H54 (cell line): ENCODE measurements around the gene GPRC5D.

ENCODE experiments used
- DNase-seq: peaks from one replicate; pipeline ENCODE4 v3.0.0; 2011; ENCODE audit warnings: low spot score, mixed read lengths; ENCODE audit not compliant: insufficient read length
- FAIRE-seq: peaks from 3 replicates; lab custom pipeline; 2011; peaks lifted over from hg19 to GRCh38; lab: Jason Lieb, UNC
- POLR2A ChIP-seq: IDR thresholded peaks from 2 replicates; pipeline ENCODE4 v1.6.1; 2011; ENCODE audit warnings: low read depth, mild to moderate bottlenecking, low read length

GPRC5D gene

DNA sequence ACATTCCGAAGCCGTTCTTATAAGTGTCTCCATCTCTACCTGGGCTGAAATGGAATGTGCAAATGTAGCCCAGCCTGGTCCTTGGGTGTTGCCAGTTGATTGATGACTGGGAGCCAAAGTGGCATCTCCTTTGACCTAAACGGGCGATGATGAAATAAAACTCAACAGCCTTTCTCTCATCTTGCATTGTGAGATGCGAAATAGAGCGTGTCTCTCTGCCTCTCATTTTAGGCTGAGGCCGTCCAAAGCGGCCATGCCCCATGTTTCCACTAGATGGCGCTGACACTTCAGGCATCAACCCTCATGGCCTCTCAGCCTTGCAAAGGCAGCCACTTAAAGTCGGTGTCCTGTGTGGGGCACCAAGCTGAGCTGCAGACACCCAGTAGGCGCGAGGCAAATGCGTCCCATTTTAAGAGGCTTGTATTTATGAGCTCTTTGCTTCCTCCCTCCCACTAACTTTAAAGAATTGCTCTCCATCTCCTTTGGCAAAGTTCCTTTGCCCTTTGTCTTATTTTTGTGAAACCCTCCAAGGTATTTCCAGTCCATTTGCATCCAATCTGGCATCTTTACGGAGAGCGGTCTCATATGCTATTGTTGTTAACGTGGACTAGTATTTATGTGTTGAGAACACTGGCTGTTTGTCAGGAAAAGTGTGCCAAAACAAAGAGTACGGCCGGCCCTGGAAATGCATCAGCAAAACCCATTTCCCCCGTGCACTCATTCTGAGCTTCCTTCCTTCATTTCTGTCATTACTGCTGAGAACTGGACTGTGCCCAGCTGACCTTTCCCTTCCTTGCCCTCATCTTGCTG lies 35.6 kb downstream of the GPRC5D start:
- DNase-seq: peak; percentile 49
- peak; percentile 57 for FAIRE-seq
- no peak for TF ChIP-seq POLR2A

DNA sequence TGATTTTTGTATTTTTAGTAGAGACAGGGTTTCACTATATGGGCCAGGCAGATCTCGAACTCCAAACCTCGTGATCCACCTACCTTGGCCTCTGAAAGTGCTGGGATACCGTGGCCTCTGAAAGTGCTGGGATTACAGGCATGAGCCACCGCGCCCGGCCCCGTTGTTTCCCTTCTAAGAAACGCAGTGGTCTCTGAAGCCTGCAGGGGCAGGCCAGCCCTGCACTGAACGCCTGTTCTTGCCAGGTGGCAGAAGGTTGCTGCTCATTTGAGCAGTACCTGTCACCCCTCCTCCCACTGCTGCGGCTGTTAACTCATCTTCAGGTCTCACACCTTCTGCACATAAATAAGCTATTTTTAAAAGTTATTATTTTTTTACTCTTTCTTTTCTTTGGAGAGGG lies 36.3 kb downstream of the GPRC5D start:
- TF ChIP-seq POLR2A: no peak
- no peak for DNase-seq
- no peak for FAIRE-seq

DNA sequence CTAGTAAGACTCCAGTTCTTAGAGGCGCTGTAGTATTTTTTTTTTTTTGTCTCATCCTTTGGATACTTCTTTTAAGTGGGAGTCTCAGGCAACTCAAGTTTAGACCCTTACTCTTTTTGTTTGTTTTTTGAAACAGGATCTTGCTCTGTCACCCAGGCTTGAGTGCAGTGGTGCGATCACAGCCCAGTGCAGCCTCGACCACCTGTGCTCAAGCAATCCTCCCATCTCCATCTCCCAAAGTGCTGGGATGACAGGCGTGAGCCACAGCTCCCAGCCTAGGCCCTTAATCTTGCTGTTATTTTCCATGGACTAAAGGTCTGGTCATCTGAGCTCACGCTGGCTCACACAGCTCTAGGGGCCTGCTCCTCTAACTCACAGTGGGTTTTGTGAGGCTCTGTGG lies 39.3 kb downstream of the GPRC5D start:
- FAIRE-seq: no peak
- DNase-seq: no peak
- TF ChIP-seq POLR2A: no peak

DNA sequence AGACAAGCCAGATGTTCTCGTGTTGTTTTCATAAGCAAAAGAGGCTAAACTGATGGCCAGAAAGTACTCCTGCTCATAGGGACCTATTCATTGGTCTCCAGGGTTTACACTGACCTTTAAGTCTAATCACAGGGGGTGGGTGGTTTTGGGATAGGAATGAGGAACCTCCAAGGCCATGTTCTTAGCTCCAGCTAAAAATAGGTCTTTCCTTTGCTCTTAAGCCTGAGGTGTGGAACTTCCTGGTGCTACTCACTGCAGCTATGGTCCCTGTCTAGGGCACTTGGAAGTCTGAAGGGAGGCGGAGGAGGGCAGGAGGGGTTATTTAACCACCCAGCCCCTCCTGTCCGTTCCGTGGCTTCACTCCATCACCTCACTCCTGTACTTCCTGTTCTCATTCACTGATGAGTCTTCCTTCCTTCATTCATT lies 42.0 kb downstream of the GPRC5D start:
- DNase-seq: no peak
- TF ChIP-seq POLR2A: no peak
- no peak for FAIRE-seq

DNA sequence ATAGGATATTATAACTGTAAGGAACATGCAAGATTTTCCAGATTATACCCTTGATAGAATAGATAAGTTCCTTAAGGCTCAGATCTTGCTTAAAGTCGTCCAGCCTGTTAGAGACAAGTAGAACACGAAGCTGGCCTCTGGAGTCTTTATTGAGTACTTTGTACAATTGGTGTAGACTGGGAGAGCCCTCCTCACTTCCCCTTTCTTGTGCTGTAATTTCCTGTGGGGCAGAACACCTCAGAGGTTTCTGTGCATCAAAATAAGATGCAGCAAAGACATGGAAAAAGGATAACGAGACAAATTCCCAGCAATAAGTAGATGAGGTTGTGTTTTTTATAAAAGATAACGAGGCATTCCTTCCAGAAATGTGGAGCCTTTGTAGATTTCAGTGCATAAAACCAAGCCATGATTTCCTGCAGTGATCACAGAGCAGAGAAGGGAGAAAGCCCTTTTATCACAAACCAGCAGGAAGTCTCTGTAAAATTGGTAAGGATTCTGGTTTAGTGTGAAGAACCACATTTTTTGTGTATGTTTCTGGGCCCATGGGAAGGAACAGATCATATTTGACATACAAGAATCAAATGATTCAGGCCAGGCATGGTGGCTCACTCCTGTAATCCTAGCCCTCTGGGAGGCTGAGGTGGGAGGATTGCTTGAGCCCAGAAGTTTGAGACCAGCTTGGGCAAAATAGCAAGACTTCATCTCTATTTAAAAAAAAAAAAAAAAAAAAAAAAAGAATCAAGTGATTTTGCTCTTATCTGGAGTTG lies 42.6 kb downstream of the GPRC5D start:
- TF ChIP-seq POLR2A: no peak
- FAIRE-seq: no peak
- no peak for DNase-seq

DNA sequence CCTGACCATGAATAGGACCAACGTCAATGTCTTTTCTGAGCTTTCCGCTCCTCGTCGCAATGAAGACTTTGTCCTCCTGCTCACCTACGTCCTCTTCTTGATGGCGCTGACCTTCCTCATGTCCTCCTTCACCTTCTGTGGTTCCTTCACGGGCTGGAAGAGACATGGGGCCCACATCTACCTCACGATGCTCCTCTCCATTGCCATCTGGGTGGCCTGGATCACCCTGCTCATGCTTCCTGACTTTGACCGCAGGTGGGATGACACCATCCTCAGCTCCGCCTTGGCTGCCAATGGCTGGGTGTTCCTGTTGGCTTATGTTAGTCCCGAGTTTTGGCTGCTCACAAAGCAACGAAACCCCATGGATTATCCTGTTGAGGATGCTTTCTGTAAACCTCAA lies 43.3 kb downstream of the GPRC5D start:
- DNase-seq (no peak), FAIRE-seq (no peak)
- no peak for TF ChIP-seq POLR2A

DNA sequence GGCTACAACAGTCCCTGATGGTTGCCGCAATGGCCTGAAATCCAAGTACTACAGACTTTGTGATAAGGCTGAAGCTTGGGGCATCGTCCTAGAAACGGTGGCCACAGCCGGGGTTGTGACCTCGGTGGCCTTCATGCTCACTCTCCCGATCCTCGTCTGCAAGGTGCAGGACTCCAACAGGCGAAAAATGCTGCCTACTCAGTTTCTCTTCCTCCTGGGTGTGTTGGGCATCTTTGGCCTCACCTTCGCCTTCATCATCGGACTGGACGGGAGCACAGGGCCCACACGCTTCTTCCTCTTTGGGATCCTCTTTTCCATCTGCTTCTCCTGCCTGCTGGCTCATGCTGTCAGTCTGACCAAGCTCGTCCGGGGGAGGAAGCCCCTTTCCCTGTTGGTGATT lies 43.7 kb downstream of the GPRC5D start:
- DNase-seq (no peak), FAIRE-seq (no peak)
- TF ChIP-seq POLR2A: no peak

DNA sequence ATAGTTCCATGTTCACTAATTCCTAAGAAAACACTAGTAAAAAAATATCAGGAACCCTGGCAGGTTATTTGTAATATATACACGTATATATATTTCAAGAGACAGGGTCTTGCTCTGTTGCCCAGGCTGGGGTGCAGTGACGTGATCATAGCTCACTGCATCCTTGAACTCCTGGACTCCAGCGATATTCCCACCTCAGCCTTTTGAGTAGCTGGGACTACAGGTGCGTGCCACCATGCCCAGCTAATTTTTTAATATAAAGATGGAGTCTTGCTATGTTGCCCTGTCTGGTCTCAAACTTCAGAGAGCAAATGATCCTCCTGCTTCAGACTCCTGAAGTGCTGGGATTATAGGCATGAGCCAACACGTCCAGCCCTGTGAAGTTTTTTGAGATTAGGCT lies 44.4 kb downstream of the GPRC5D start:
- no peak for TF ChIP-seq POLR2A
- no peak for DNase-seq
- no peak for FAIRE-seq

DNA sequence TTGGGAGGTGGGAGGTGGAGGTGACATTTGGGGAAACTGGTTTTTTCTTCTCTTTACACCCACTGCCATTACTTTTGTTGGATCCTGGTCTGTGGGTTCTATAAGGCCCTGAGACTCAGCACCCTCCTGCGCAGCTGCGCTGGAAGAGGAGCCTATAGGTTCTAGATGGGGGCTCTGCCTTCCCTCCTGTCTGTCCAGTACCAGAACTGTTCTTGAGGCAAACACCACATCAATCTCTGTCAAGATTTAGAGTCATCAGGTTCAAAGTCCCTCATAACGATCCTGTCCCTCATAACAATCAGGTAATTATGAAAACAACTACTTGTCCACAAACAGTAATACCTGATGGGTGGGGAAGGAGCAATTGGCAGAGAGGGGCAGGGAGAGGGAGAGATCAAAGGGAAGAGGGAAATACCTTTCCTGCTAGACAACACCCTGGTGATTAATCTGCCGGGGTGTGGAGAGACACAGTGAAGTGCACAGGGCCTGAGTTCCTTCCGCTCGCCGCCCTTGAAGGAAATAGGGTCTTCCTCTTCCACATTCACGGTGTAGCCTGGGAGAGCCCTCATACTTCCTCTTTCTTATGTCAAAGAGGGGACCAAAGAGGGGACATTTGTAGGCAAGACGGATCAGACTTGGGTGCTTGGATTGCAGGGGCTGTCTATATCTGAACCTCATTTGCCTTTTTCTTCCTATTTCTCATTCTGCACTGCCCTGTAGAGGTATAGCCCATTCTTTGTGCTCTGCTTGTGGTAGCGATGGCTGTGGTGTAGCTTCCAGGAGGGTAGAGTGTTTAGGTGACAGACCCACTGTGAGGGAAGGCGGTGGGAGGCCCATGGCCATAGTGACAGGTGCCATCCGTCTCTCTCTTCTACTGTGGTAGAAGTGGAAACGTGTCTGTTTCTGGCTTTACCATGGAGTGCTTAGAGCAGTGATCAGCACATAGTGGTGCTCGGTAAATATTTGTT lies 48.0 kb downstream of the GPRC5D start:
- no peak for TF ChIP-seq POLR2A
- DNase-seq (no peak), FAIRE-seq (no peak)

DNA sequence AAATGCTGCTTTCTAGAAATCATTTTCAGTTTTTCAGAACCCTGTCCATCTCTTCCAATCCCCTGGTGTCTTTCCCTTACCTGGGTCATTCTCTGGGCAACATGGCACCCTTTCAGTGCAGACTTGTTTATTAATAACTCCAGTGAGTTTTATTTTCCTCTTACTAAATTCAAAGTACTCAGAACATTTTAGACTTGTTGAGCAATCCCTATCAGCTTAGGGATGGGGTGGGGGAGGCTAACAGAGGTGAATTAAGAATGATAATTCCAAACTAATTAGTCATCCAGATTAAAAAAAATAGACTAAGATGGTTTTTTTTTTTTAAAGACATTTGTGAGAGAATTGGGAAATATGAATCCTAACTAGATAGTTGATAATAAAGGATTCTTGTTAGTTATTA lies 49.9 kb downstream of the GPRC5D start:
- FAIRE-seq: no peak
- DNase-seq: no peak
- TF ChIP-seq POLR2A: no peak

DNA sequence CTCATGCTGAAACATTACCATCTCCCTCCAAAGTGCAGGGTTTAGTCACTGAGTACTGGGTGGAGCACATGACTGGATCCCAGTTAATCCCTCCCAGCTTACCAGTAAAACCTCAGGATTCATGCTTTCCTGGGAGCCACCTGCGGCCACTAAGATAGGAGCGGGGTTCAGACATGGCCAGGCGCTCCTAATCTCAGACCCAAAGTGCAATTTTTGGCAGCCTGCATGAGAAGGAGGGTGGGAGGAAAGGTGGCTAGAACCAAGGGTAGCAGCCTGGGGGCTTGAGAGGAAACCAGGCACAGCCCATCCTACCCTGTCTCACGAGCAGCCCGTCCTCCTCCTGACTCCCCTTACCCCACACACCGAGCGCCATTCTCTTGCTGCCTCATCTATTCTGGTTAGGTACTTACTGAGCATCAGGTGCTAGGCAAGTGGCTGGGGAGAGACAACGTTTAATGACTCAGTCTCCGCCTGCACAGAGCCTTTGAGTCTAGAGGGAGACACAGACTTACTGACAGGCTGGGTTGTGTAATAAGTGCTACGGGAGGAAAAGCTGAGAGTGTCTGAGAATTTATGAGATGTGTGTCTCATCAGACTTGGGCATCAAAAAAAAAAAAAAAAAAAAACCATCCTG lies 50.7 kb downstream of the GPRC5D start:
- peak; percentile 59 for DNase-seq
- TF ChIP-seq POLR2A: no peak
- FAIRE-seq: peak; percentile 78

DNA sequence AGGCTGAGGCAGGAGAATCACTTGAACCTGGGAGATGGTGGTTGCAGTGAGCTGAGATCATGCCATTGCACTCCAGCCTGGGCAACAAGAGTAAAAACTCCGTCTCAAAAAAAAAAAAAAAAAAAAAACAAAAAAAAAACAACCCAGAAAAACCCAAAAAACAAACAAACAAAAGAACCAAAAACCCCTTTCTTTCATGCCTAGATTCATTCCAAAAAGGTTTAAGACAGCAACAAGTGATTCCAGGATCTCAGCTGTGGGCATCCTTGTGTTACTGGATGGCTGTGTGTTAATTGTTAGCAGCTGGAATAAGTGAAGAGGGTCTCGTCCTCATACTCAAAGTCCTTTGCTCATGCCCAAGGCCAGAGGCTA lies 51.2 kb downstream of the GPRC5D start:
- DNase-seq (no peak), FAIRE-seq (no peak)
- TF ChIP-seq POLR2A: no peak

DNA sequence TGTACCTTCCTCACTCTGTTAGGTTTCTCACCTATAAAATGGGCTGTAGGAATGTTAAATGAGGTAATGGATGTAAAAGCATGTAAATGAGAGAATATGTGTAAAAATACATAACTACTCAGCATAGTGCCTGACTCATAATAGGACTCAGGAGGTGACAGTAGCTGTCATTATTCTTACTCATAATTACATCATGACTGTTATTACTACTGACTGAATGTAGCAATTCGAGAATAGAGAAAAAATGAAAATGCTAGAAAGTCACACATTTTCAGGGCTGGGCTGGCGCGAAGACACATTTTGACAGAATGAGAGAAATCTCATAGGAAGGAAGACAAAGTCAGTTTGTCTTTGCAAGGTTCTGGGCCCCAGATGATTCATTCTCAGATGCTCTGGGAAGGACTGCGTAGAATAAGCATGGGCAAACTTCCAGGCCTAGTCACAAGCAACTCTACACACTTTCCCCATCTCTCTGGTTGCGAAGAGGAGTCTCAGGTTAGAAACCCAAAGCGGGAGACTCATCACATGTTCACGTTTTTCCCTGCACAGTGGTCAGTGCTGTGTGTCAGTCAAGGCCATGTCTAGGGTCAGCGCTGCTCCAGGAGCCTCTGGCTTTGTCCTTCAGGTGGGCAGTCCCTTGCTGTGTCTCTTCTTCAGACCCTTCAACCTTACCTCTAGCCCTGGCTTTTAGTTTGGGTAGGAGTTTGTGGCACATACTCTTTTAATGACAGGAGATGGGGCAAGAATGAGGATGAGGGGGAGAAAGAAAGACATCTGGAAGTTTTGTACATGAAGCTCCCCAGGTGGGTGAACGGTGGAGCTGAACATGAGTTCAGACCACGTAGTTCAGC lies 52.2 kb downstream of the GPRC5D start:
- no peak for DNase-seq
- no peak for TF ChIP-seq POLR2A
- FAIRE-seq: peak; percentile 81
